Osteoblast (primary cell): Measurements from ENCODE around the gene ZNF804A. TPM values are rescaled to one million over a fixed set of nuclear protein-coding genes. Genes with fewer than 3 reads are reported as not detected.

Source experiments
- DNase-seq: peaks from one replicate; pipeline ENCODE4 v3.0.0; 2011; ENCODE audit warnings: low spot score, mixed read lengths; ENCODE audit not compliant: insufficient read length; ENCODE audit errors: missing footprints
- H2AFZ ChIP-seq: 2 replicates; pipeline ENCODE4 v1.6.0; 2011; ENCODE audit warnings: mild to moderate bottlenecking, low read length
- H3K27ac ChIP-seq: 2 replicates; pipeline ENCODE4 v1.5.1; 2011; ENCODE audit warnings: mild to moderate bottlenecking, low read depth, low read length, moderate library complexity
- H3K27me3 ChIP-seq: 2 replicates; pipeline ENCODE4 v1.6.0; 2012; ENCODE audit warnings: mild to moderate bottlenecking, control low read depth, inconsistent platforms, low read length, moderate library complexity; ENCODE audit not compliant: insufficient read depth
- H3K36me3 ChIP-seq: 2 replicates; pipeline ENCODE4 v1.5.1; 2011; ENCODE audit warnings: mild to moderate bottlenecking, low read length, control low read depth, moderate library complexity; ENCODE audit not compliant: insufficient read depth
- H3K4me1 ChIP-seq: 2 replicates; pipeline ENCODE4 v1.5.1; 2011; ENCODE audit warnings: mild to moderate bottlenecking, low read length, control low read depth, moderate library complexity; ENCODE audit not compliant: insufficient read depth
- H3K4me2 ChIP-seq: 2 replicates; pipeline ENCODE4 v1.6.0; 2011; ENCODE audit warnings: mild to moderate bottlenecking, low read length; ENCODE audit not compliant: insufficient read depth
- H3K4me3 ChIP-seq: fragments of 200-600 bp; sonication (generic); 3 replicates; pipeline ENCODE4 v1.5.1; 2012; ENCODE audit warnings: mild to moderate bottlenecking, low read length, inconsistent platforms; ENCODE audit not compliant: insufficient read depth
- H3K79me2 ChIP-seq: 2 replicates; pipeline ENCODE4 v1.6.0; 2012; ENCODE audit warnings: mild to moderate bottlenecking, low read length, control low read depth, inconsistent platforms; ENCODE audit not compliant: insufficient read depth
- H3K9me3 ChIP-seq: 2 replicates; pipeline ENCODE4 v1.5.1; 2011; ENCODE audit warnings: low read depth, low read length, control low read depth
- H4K20me1 ChIP-seq: 2 replicates; pipeline ENCODE4 v1.6.0; 2012; ENCODE audit warnings: mild to moderate bottlenecking, low read length, control low read depth; ENCODE audit not compliant: insufficient read depth
- total RNA-seq: library from RNA; depleted of rRNA; stranded (reverse); fragments of >200 nt; gene quantifications from 2 replicates; pipeline ENCODE4 v1.2.3, GENCODE V29; 2012
- TF ChIP-seq, protein P1 (sequence below): IDR thresholded peaks from 2 replicates; pipeline ENCODE4 v1.5.1; 2011; ENCODE audit warnings: mild to moderate bottlenecking, low read depth, low read length, moderate library complexity; ENCODE audit errors: extremely low read depth

Gene ZNF804A
- total RNA-seq, 1 donor = not detected

DNA sequence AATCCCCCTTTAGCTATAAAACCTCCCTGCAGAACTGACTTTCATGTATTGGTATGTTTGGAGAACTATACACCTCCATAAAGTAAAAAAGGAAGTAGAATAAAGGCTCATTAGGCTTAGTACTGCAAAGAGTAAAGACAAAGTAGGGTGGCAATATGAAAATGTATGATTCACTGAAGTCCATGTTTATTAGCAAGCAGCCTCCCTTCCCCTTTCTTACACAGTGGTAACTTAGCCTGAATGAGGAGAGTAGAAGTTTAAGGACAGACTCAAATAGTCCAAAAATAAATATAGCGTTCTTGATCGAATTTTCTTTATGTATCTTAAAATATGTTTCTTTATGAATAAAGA lies 1.5 kb downstream of the ZNF804A start:
- Histone ChIP-seq H3K9me3 (no peaks in the 10 kb centered on the region), H3K36me3 (no peaks in the 10 kb centered on the region), H3K4me1 (peaks cover 4% of the 10 kb centered on the region), H3K27ac (no peak overlapping the region), H4K20me1 (no peaks in the 10 kb centered on the region), H3K4me3 (peak overlapping the region; percentile 77), H3K27me3 (peaks cover 9% of the 10 kb centered on the region), H2AFZ (no peak overlapping the region), H3K79me2 (no peaks in the 10 kb centered on the region), H3K4me2 (peak overlapping the region; percentile 88)
- TF ChIP-seq, protein P1, sequence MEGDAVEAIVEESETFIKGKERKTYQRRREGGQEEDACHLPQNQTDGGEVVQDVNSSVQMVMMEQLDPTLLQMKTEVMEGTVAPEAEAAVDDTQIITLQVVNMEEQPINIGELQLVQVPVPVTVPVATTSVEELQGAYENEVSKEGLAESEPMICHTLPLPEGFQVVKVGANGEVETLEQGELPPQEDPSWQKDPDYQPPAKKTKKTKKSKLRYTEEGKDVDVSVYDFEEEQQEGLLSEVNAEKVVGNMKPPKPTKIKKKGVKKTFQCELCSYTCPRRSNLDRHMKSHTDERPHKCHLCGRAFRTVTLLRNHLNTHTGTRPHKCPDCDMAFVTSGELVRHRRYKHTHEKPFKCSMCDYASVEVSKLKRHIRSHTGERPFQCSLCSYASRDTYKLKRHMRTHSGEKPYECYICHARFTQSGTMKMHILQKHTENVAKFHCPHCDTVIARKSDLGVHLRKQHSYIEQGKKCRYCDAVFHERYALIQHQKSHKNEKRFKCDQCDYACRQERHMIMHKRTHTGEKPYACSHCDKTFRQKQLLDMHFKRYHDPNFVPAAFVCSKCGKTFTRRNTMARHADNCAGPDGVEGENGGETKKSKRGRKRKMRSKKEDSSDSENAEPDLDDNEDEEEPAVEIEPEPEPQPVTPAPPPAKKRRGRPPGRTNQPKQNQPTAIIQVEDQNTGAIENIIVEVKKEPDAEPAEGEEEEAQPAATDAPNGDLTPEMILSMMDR = no peak
- DNase-seq = peak; percentile 56

DNA sequence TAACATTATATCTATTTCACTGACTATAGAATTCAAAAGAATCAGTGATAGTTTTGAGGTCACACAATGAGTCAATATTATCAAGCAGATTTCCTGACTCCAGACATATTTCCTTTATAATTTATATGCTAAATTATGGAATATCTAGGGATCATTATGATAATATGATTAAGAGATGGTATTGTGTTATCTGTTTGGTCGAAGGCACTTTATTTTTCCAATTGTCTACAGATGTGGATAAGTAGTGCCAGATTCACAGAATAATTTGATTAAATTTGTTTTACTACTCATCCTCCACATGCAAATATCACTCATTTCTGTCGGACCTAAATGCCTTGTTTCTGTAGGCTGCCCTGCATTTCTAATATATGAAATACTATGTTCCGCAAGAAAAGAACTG lies 4.4 kb downstream of the ZNF804A start:
- H3K79me2 ChIP-seq = no peaks in the 10 kb centered on the region
- TF ChIP-seq, protein P1 = no peak
- H4K20me1 ChIP-seq = no peaks in the 10 kb centered on the region
- H3K27ac ChIP-seq = no peak overlapping the region
- no peak for DNase-seq
- no peak overlapping the region for H3K4me2 ChIP-seq
- H3K27me3 ChIP-seq = peaks cover 9% of the 10 kb centered on the region
- H3K9me3 ChIP-seq = no peaks in the 10 kb centered on the region
- H3K4me1 ChIP-seq = peaks cover 4% of the 10 kb centered on the region
- H3K4me3 ChIP-seq = no peak overlapping the region
- H2AFZ ChIP-seq = no peak overlapping the region
- H3K36me3 ChIP-seq = no peaks in the 10 kb centered on the region

DNA sequence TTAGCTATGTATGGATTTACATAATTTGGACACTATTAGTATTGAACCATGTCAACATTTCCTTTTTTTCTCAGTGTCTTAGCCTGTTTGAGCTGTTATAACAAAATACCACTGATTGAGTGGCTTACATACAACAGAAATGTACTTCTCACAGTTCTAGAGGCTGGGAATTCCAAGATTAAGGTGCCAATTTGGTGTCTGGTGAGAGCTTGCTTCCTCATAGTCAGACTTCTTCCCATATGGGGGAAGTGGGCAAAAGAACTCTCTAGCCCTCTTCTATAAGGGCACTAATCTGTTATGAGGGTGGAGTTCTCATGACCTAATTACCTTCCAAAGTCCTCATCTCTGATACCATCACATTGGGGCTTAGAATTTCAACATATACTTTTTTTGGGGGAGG lies 12.6 kb downstream of the ZNF804A start:
- no peaks in the 10 kb centered on the region for H3K36me3 ChIP-seq
- H3K4me1 ChIP-seq = no peaks in the 10 kb centered on the region
- H3K9me3 ChIP-seq = no peaks in the 10 kb centered on the region
- H3K27me3 ChIP-seq = no peaks in the 10 kb centered on the region
- TF ChIP-seq, protein P1 = no peak
- no peaks in the 10 kb centered on the region for H3K79me2 ChIP-seq
- H3K4me3 ChIP-seq = no peak overlapping the region
- no peak overlapping the region for H2AFZ ChIP-seq
- H3K4me2 ChIP-seq = no peak overlapping the region
- no peaks in the 10 kb centered on the region for H4K20me1 ChIP-seq
- no peak for DNase-seq
- no peak overlapping the region for H3K27ac ChIP-seq

- Histone ChIP-seq H3K4me3 (no peak overlapping the region), H3K4me1 (no peaks in the 10 kb centered on the region), H3K27me3 (no peaks in the 10 kb centered on the region), H3K9me3 (no peaks in the 10 kb centered on the region), H3K4me2 (no peak overlapping the region), H2AFZ (no peak overlapping the region), H3K79me2 (no peaks in the 10 kb centered on the region), H3K36me3 (no peaks in the 10 kb centered on the region), H3K27ac (no peak overlapping the region), H4K20me1 (no peaks in the 10 kb centered on the region)
- TF ChIP-seq, protein P1 = peak; percentile 51
- DNase-seq = no peak
These were observed 13.2 kb downstream of the ZNF804A start for GRCh38 chr2:184611361-184612085.
